ENCODE data around the gene AKT3. TPM values are rescaled to one million over a fixed set of nuclear protein-coding genes. Genes with fewer than 3 reads are reported as not detected.

Gene AKT3
- polyA plus RNA-seq, 1 donor (not counting 4 experiments of a cell fraction or from before 2014, with no cell fraction given), result 2.9 TPM

DNA sequence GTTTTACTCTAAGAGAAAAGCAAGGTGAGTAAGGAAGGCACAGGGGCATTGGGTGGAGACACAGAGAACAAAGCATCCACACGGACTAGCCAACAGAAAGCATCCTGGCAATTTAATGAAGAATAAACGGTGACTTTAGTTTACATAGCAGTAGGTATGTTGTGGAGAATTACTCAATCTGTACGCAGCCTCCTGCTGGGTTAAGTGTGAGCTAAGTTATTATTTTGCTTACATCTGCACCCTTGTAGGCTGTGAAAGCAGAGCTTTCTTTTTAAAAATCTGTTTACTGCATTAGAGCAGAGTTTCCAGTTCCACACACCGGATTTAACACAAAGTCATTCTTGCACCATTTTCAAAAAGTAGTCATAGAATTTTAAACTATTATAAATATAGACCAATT lies 144.5 kb downstream of the AKT3 start:
- H2AFZ ChIP-seq (ENCODE audit: control insufficient read depth, low read length), result no peak overlapping the region
- H3K9ac ChIP-seq (ENCODE audit: control insufficient read depth, extremely low read depth, insufficient read depth, low read length), result no peak overlapping the region
- TF ChIP-seq EZH2 (IDR thresholded peaks at IDR 0.05; ENCODE audit: low read length), result no peak
- TF ChIP-seq, protein P1, sequence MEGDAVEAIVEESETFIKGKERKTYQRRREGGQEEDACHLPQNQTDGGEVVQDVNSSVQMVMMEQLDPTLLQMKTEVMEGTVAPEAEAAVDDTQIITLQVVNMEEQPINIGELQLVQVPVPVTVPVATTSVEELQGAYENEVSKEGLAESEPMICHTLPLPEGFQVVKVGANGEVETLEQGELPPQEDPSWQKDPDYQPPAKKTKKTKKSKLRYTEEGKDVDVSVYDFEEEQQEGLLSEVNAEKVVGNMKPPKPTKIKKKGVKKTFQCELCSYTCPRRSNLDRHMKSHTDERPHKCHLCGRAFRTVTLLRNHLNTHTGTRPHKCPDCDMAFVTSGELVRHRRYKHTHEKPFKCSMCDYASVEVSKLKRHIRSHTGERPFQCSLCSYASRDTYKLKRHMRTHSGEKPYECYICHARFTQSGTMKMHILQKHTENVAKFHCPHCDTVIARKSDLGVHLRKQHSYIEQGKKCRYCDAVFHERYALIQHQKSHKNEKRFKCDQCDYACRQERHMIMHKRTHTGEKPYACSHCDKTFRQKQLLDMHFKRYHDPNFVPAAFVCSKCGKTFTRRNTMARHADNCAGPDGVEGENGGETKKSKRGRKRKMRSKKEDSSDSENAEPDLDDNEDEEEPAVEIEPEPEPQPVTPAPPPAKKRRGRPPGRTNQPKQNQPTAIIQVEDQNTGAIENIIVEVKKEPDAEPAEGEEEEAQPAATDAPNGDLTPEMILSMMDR (optimal IDR thresholded peaks at IDR 0.05 in 1 of 3, IDR thresholded peaks at IDR 0.05 in 1 of 3, conservative IDR thresholded peaks at IDR 0.05 in 1 of 3; ENCODE audit: extremely low read depth in 1 of 3, insufficient read depth in 2 of 3, low read length in 3 of 3), result no peak
- H3K79me2 ChIP-seq (ENCODE audit: control insufficient read depth, insufficient read depth, low read length), result no peaks in the 10 kb centered on the region
- no peaks in the 10 kb centered on the region for H3K4me1 ChIP-seq (ENCODE audit: control insufficient read depth, extremely low read depth, insufficient read depth, low read length)
- no peaks in the 10 kb centered on the region for H4K20me1 ChIP-seq (ENCODE audit: control insufficient read depth, extremely low read depth, insufficient read depth, low read length)
- dilution Hi-C loops (cut with MboI; ENCODE audit: extremely low pct_ligation_motif_present, low sequenced_read_pairs), result no loop called here
- no peak overlapping the region for H3K4me2 ChIP-seq (ENCODE audit: control insufficient read depth, extremely low read depth, insufficient read depth, low read depth, low read length)
- H3K9me1 ChIP-seq (ENCODE audit: control insufficient read depth, extremely low read depth, insufficient read depth, low read length), result no peaks in the 10 kb centered on the region
- no peaks in the 10 kb centered on the region for H3K36me3 ChIP-seq (ENCODE audit: control insufficient read depth in 2 of 2, extremely low read depth in 1 of 2, insufficient read depth in 2 of 2, low read length in 2 of 2)
- H3K27me3 ChIP-seq (ENCODE audit: control insufficient read depth, extremely low read depth, insufficient read depth, low read length), result no peaks in the 10 kb centered on the region
- no peaks in the 10 kb centered on the region for H3K9me3 ChIP-seq (ENCODE audit: control insufficient read depth, low read depth, low read length)
- DNase-seq (ENCODE audit: low read depth, low spot score), result no peak
- no peak for FAIRE-seq
- H3K4me3 ChIP-seq (ENCODE audit: control insufficient read depth in 2 of 3, extremely low read depth in 1 of 3, insufficient read depth in 2 of 3, low read depth in 1 of 3, low read length in 3 of 3), result no peak overlapping the region
- no peak overlapping the region for H3K27ac ChIP-seq (ENCODE audit: control insufficient read depth, insufficient read depth, low read length)

- Histone ChIP-seq H3K4me2 (ENCODE audit: control insufficient read depth, extremely low read depth, insufficient read depth, low read depth, low read length) (no peak overlapping the region), H3K9me1 (ENCODE audit: control insufficient read depth, extremely low read depth, insufficient read depth, low read length) (no peaks in the 10 kb centered on the region), H3K27ac (ENCODE audit: control insufficient read depth, insufficient read depth, low read length) (no peak overlapping the region), H3K4me1 (ENCODE audit: control insufficient read depth, extremely low read depth, insufficient read depth, low read length) (no peaks in the 10 kb centered on the region), H4K20me1 (ENCODE audit: control insufficient read depth, extremely low read depth, insufficient read depth, low read length) (no peaks in the 10 kb centered on the region), H3K36me3 (ENCODE audit: control insufficient read depth in 2 of 2, extremely low read depth in 1 of 2, insufficient read depth in 2 of 2, low read length in 2 of 2) (no peaks in the 10 kb centered on the region), H3K4me3 (ENCODE audit: control insufficient read depth in 2 of 3, extremely low read depth in 1 of 3, insufficient read depth in 2 of 3, low read depth in 1 of 3, low read length in 3 of 3) (no peak overlapping the region), H3K27me3 (ENCODE audit: control insufficient read depth, extremely low read depth, insufficient read depth, low read length) (no peaks in the 10 kb centered on the region), H2AFZ (ENCODE audit: control insufficient read depth, low read length) (no peak overlapping the region), H3K79me2 (ENCODE audit: control insufficient read depth, insufficient read depth, low read length) (no peaks in the 10 kb centered on the region), H3K9ac (ENCODE audit: control insufficient read depth, extremely low read depth, insufficient read depth, low read length) (no peak overlapping the region), H3K9me3 (ENCODE audit: control insufficient read depth, low read depth, low read length) (no peaks in the 10 kb centered on the region)
- TF ChIP-seq, protein P1 (optimal IDR thresholded peaks at IDR 0.05 in 1 of 3, IDR thresholded peaks at IDR 0.05 in 1 of 3, conservative IDR thresholded peaks at IDR 0.05 in 1 of 3; ENCODE audit: extremely low read depth in 1 of 3, insufficient read depth in 2 of 3, low read length in 3 of 3), result no peak
- no peak for TF ChIP-seq EZH2 (IDR thresholded peaks at IDR 0.05; ENCODE audit: low read length)
- FAIRE-seq (no peak), DNase-seq (ENCODE audit: low read depth, low spot score) (no peak)
- dilution Hi-C loops (cut with MboI; ENCODE audit: extremely low pct_ligation_motif_present, low sequenced_read_pairs), result no loop called here
These were observed 148.2 kb downstream of the AKT3 start for GRCh38 chr1:243701872-243702271.
